ENCODE measurements around the gene SLC10A3. TPM values are rescaled to one million over a fixed set of nuclear protein-coding genes. Genes with fewer than 3 reads are reported as not detected.

The SLC10A3 gene
- total and polyA plus RNA-seq, 10 of the 15 experiments (the other 5 are each of a cell fraction or from before 2014, with no cell fraction given): 1.7 to 23.5 (median 11.0) TPM

DNA sequence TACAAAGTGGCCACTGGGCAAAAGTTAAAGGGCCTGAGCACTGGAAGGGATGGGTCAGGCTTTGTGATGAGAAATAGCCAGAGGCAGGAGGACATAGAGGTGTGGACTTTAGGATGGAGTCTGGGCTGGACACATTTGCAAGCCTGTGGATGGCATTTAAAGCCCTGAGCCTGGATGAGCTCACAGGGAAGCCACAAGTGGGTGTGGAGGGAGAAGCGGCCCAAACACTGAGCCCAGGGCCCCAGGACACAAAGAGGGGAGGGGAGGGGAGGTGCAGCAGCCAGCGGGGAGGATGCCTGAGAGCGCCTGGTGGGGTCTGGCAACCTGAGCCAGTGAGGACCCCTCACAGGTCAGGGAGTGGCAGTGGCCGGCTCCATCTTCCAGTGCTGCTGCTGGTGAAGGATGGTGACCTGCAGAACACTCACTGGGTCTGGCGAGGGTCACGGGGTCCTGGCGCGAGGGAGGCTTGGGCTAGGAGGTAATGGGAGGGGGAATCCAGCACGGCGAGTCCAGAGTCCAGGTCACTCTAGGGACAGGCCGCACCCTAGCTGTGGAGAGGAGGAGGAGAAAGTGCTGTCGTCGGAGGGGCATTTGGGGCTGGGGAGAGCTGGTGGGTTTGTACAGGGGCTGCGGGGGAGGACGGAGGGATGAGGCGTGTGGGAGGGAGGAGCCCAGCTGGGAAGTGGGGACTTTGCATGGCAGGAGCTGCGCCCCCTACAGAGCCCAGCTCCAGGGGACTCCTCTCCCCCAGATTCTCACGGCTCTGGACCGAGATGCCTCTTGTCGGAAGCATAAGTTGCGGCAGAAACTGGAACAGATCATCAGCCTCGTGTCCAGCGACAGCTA, 18.4 kb downstream of the SLC10A3 start (continued):
- TF ChIP-seq, protein P1, sequence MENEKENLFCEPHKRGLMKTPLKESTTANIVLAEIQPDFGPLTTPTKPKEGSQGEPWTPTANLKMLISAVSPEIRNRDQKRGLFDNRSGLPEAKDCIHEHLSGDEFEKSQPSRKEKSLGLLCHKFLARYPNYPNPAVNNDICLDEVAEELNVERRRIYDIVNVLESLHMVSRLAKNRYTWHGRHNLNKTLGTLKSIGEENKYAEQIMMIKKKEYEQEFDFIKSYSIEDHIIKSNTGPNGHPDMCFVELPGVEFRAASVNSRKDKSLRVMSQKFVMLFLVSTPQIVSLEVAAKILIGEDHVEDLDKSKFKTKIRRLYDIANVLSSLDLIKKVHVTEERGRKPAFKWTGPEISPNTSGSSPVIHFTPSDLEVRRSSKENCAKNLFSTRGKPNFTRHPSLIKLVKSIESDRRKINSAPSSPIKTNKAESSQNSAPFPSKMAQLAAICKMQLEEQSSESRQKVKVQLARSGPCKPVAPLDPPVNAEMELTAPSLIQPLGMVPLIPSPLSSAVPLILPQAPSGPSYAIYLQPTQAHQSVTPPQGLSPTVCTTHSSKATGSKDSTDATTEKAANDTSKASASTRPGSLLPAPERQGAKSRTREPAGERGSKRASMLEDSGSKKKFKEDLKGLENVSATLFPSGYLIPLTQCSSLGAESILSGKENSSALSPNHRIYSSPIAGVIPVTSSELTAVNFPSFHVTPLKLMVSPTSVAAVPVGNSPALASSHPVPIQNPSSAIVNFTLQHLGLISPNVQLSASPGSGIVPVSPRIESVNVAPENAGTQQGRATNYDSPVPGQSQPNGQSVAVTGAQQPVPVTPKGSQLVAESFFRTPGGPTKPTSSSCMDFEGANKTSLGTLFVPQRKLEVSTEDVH (IDR thresholded peaks at IDR 0.05; ENCODE audit: low read depth, partially characterized antibody): no peak
- no peak for TF ChIP-seq KLF5 (IDR thresholded peaks at IDR 0.05; ENCODE audit: partially characterized antibody)
- no peak for TF ChIP-seq MTA2 (IDR thresholded peaks at IDR 0.05; ENCODE audit: low read depth)
- no peak for TF ChIP-seq CUX1 (IDR thresholded peaks at IDR 0.05; ENCODE audit: insufficient replicate concordance, low read depth, low read length)
- no peak for TF ChIP-seq PAX8 (IDR thresholded peaks at IDR 0.05)
- TF ChIP-seq RBBP5 (conservative IDR thresholded peaks at IDR 0.05): no peak
- TF ChIP-seq, protein P2, sequence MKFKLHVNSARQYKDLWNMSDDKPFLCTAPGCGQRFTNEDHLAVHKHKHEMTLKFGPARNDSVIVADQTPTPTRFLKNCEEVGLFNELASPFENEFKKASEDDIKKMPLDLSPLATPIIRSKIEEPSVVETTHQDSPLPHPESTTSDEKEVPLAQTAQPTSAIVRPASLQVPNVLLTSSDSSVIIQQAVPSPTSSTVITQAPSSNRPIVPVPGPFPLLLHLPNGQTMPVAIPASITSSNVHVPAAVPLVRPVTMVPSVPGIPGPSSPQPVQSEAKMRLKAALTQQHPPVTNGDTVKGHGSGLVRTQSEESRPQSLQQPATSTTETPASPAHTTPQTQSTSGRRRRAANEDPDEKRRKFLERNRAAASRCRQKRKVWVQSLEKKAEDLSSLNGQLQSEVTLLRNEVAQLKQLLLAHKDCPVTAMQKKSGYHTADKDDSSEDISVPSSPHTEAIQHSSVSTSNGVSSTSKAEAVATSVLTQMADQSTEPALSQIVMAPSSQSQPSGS (IDR thresholded peaks at IDR 0.05; ENCODE audit: low read length): no peak
- TF ChIP-seq REST (IDR thresholded peaks at IDR 0.05; ENCODE audit: low read depth, low read length): no peak

All from GM12878 (cell line).